Natural killer cell (primary cell): ENCODE measurements around the gene RGS6. TPM values are rescaled to one million over a fixed set of nuclear protein-coding genes. Genes with fewer than 3 reads are reported as not detected.

ENCODE experiments used
- ATAC-seq, 3 donors: fragments of 150-1000 bp in 2 of 3; fragments of 200-7000 bp in 1 of 3; cut with Tn5 transposase; 1 replicate in 1 of 3; 2 replicates in 2 of 3; pipeline ENCODE4 v1.10.0; 2021; ENCODE audit warnings: mild to moderate bottlenecking in 2 of 3, moderate library complexity in 2 of 3
- DNase-seq, 2 donors: peaks; one replicate each; pipeline versions ENCODE4 v3.0.0 to v3.0.0-alpha.2; 2013 to 2021; ENCODE audit warnings: mixed read lengths in 1 of 2
- H3K27ac ChIP-seq: one replicate; pipeline ENCODE4 v1.5.1; 2013; ENCODE audit warnings: mild to moderate bottlenecking, low read length
- H3K27me3 ChIP-seq: one replicate; pipeline ENCODE4 v1.6.1; 2013; ENCODE audit warnings: low read length; ENCODE audit not compliant: control insufficient read depth, insufficient read depth
- H3K36me3 ChIP-seq: one replicate; pipeline ENCODE4 v1.6.1; 2013; ENCODE audit warnings: low read length; ENCODE audit not compliant: control insufficient read depth, insufficient read depth
- H3K4me1 ChIP-seq: one replicate; pipeline ENCODE4 v1.6.1; 2013; ENCODE audit warnings: low read length; ENCODE audit not compliant: control insufficient read depth, insufficient read depth
- H3K4me3 ChIP-seq: one replicate; pipeline ENCODE4 v1.5.1; 2013; ENCODE audit warnings: low read length
- H3K9me3 ChIP-seq: one replicate; pipeline ENCODE4 v1.6.1; 2013; ENCODE audit warnings: low read length; ENCODE audit not compliant: control insufficient read depth, insufficient read depth
- H3K27ac Mint-ChIP-seq, 2 donors: one replicate each; pipeline ENCODE4 v1.8.0; 2022; ENCODE audit warnings: mild to moderate bottlenecking in 2 of 2, mixed read lengths in 2 of 2, moderate library complexity in 1 of 2
- H3K27me3 Mint-ChIP-seq, 2 donors: one replicate each; pipeline ENCODE4 v1.8.0; 2022; ENCODE audit warnings: low read depth in 2 of 2, mixed read lengths in 2 of 2
- H3K36me3 Mint-ChIP-seq: one replicate; pipeline ENCODE4 v1.8.0; 2022; ENCODE audit warnings: mixed read lengths
- H3K4me1 Mint-ChIP-seq, 2 donors: one replicate each; pipeline ENCODE4 v1.8.0; 2022; ENCODE audit warnings: mixed read lengths in 2 of 2
- H3K4me3 Mint-ChIP-seq: one replicate; pipeline ENCODE4 v1.8.0; 2022; ENCODE audit warnings: mild to moderate bottlenecking, moderate library complexity, mixed read lengths
- H3K9me3 Mint-ChIP-seq, 2 donors: one replicate each; pipeline ENCODE4 v1.8.0; 2022; ENCODE audit warnings: mixed read lengths in 2 of 2
- WGBS: methylation state at CpG from one replicate; pipeline ENCODE4 v1.1.7; 2013; ENCODE audit warnings: missing lambda C conversion rate; ENCODE audit not compliant: insufficient coverage; 5-methylcytosine and 5-hydroxymethylcytosine counted together
- intact Hi-C: fragments of 100-400 bp; cut with micrococcal nuclease; formaldehyde crosslinking; loops from one replicate; pipeline ENCODE4 v1.14.2; 2022
- total RNA-seq, 4 donors: library from RNA; stranded (reverse); fragments of 120-200 nt in 1 of 4; gene quantifications; one replicate each; pipeline versions ENCODE4 v1.2.3 to v1.2.4, GENCODE V29; 2013 to 2022
- TF ChIP-seq, protein P1 (sequence below): fragments of 200-600 bp; IDR thresholded peaks from one replicate; pipeline ENCODE4 v1.8.0; 2022; ENCODE audit warnings: antibody characterized with exemption

Gene RGS6
- total RNA-seq, 3 donors from 2014 or later (not counting 1 experiment from before 2014, with no cell fraction given): 0.75 to 1.4 TPM; not detected in 1

DNA sequence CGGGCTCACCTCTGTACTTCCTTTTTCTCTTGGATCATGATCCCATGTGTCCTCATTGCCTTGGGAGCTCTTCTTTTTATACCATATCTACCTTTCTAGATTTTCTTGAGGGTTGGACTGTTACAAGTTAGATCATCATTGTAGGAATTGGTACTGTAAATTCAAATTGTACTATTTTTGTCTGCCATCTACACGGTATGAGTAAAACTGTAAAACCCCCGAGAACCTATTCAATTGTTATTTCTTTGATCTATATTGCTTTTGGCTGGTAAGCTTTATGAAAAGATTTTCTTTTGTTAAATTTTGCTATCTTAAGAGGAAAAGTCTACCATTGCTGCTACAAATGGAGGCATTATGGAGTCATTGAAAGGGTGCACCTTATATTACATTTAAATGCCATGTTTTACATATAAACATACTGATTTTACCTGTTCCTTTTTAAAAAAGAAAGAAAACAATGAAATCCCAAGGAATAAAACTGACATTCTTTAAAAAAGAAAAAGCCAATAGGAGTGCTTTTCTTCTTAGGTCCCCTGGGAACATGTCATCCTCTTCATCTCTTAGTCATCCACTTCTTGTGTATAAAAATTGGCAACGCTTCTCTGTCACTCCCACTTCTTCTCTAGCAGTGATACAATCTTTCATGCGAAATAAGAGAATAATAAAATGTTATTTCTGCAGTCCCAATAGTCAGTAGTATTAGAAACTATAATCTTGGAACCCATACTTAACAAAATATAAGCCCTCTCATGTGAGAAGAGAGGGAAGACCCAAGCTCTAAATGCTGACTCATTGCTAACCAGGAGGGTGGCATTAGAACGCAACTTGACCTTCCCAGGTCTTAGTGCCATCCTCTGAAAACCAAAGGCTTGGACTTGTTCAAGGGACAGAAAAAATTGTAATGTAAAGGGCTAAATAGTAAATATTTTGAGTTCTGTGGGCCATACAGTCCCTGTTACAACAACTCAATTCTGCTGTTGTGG is 20.4 kb downstream of the RGS6 start:
- no peak for DNase-seq
- Histone ChIP-seq H3K27me3 (no peaks in the 10 kb centered on the region), H3K9me3 (no peaks in the 10 kb centered on the region), H3K4me3 (no peak overlapping the region), H3K27ac (no peak overlapping the region), H3K4me1 (no peaks in the 10 kb centered on the region), H3K36me3 (no peaks in the 10 kb centered on the region)
- ATAC-seq: no peak
- Mint-ChIP-seq H3K27me3 (peaks cover 18 to 28% of the 10 kb centered on the region in 2 donors), H3K27ac (no peak overlapping the region), H3K36me3 (no peaks in the 10 kb centered on the region), H3K4me3 (no peak overlapping the region), H3K4me1 (no peaks in the 10 kb centered on the region), H3K9me3 (peaks cover 0 to 5% of the 10 kb centered on the region in 2 donors)
- TF ChIP-seq, protein P1, sequence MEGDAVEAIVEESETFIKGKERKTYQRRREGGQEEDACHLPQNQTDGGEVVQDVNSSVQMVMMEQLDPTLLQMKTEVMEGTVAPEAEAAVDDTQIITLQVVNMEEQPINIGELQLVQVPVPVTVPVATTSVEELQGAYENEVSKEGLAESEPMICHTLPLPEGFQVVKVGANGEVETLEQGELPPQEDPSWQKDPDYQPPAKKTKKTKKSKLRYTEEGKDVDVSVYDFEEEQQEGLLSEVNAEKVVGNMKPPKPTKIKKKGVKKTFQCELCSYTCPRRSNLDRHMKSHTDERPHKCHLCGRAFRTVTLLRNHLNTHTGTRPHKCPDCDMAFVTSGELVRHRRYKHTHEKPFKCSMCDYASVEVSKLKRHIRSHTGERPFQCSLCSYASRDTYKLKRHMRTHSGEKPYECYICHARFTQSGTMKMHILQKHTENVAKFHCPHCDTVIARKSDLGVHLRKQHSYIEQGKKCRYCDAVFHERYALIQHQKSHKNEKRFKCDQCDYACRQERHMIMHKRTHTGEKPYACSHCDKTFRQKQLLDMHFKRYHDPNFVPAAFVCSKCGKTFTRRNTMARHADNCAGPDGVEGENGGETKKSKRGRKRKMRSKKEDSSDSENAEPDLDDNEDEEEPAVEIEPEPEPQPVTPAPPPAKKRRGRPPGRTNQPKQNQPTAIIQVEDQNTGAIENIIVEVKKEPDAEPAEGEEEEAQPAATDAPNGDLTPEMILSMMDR: no peak
- 79% methylated on average over 3 of the region's 6 CpGs for WGBS
- intact Hi-C loops: no loop called here

DNA sequence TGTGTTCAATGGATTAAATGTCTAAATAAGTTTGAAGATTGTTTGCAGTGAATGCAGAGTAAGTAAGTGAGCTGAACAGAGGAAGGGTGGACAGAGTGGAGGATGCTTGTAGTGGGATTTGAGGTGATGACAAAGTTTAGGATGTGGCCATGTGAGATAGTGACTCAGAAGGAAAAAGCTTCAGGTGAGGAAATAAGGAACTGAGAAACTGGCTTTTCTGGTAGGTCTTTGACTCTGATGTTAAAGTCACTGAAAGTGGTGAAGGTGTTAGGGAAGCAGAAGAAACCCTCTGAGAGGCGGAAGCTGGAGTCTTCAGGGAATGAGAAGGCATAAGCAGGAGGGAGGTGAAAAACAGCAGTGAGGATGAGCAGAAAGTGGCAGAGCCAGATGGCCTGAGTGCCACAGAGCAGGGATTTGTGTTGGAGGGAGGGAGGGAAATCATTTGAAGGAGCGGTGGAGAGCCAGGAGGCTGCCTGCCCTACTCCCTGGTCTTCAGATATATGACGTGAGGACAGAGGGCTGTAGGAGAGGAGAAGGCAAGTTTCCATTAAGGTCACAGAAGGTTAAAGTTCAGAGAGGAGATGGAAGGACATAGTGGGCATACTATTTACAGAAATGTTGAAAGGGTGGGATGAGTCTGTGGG is 24.8 kb downstream of the RGS6 start:
- H3K27me3 ChIP-seq: no peaks in the 10 kb centered on the region
- H3K4me3 ChIP-seq: no peak overlapping the region
- peaks cover 6 to 24% of the 10 kb centered on the region in 2 donors for H3K27me3 Mint-ChIP-seq
- DNase-seq (no peak), ATAC-seq (no peak)
- H3K4me1 Mint-ChIP-seq: no peaks in the 10 kb centered on the region
- no peak overlapping the region for H3K4me3 Mint-ChIP-seq
- 56% methylated on average over 3 of the region's 3 CpGs for WGBS
- H3K36me3 ChIP-seq: no peaks in the 10 kb centered on the region
- no peak overlapping the region for H3K27ac Mint-ChIP-seq
- no peaks in the 10 kb centered on the region for H3K9me3 Mint-ChIP-seq
- no peak overlapping the region for H3K27ac ChIP-seq
- H3K9me3 ChIP-seq: no peaks in the 10 kb centered on the region
- no peaks in the 10 kb centered on the region for H3K4me1 ChIP-seq
- intact Hi-C loops: no loop called here
- H3K36me3 Mint-ChIP-seq: no peaks in the 10 kb centered on the region
- TF ChIP-seq, protein P1: no peak

DNA sequence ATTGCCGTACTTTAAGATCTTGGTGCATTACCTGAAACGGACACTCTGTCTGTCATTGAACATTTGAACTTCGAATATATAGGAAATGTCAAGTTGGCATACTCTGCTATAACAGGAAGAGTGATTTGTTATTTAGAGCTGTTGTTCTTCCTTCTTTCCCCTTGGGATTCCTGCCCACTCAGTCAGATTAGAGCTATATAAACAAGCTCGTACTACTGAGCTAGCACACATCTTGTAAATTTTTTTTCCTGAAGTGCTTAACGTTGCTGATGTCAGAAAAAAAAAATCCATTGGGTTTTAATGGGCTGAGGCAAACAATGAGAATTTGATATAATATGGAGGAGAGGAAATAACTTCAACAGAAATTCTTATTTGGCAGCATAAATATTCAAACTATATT is 26.8 kb downstream of the RGS6 start:
- no peak overlapping the region for H3K27ac Mint-ChIP-seq
- H3K9me3 Mint-ChIP-seq: no peaks in the 10 kb centered on the region
- Histone ChIP-seq H3K36me3 (no peaks in the 10 kb centered on the region), H3K4me1 (no peaks in the 10 kb centered on the region), H3K27me3 (no peaks in the 10 kb centered on the region), H3K9me3 (no peaks in the 10 kb centered on the region), H3K27ac (no peak overlapping the region), H3K4me3 (no peak overlapping the region)
- TF ChIP-seq, protein P1: no peak
- ATAC-seq (no peak), DNase-seq (no peak)
- H3K4me1 Mint-ChIP-seq: no peaks in the 10 kb centered on the region
- H3K36me3 Mint-ChIP-seq: no peaks in the 10 kb centered on the region
- peaks cover 6 to 21% of the 10 kb centered on the region in 2 donors for H3K27me3 Mint-ChIP-seq
- no peak overlapping the region for H3K4me3 Mint-ChIP-seq
- 39% methylated on average over 5 of the region's 5 CpGs for WGBS
- intact Hi-C loops: no loop called here
